Activated CD8-positive, alpha-beta memory T cell treated with anti-CD3 and anti-CD28 coated beads for 1 hour (primary cell): ENCODE results near the gene LRMDA.

ENCODE experiments used
- DNase-seq, 2 donors: peaks; one replicate each; pipeline ENCODE4 v3.0.0-alpha.2; 2020; ENCODE audit warnings: low read depth in 1 of 2; ENCODE audit errors: extremely low read depth in 1 of 2

The LRMDA gene

GRCh38 chr10:76000550-76000949 is 569.1 kb downstream of the LRMDA start:
- DNase-seq: no peak

- DNase-seq: no peak
These were observed 569.6 kb downstream of the LRMDA start for GRCh38 chr10:76001019-76001418.

GRCh38 chr10:76001461-76001860 is 570.0 kb downstream of the LRMDA start:
- no peak for DNase-seq

- no peak for DNase-seq
These were observed 570.9 kb downstream of the LRMDA start for GRCh38 chr10:76002262-76002854.

GRCh38 chr10:76007667-76008181 is 576.3 kb downstream of the LRMDA start:
- DNase-seq: no peak

- no peak for DNase-seq
These were observed 578.1 kb downstream of the LRMDA start for GRCh38 chr10:76009531-76009930.

- no peak for DNase-seq
These were observed 579.3 kb downstream of the LRMDA start for GRCh38 chr10:76010703-76011102.

GRCh38 chr10:76012716-76013327 is 581.4 kb downstream of the LRMDA start:
- DNase-seq: no peak

GRCh38 chr10:76015245-76015644 is 583.8 kb downstream of the LRMDA start:
- no peak for DNase-seq

GRCh38 chr10:76017026-76017732 is 585.8 kb downstream of the LRMDA start:
- no peak for DNase-seq

GRCh38 chr10:76017733-76018433 is 586.5 kb downstream of the LRMDA start:
- no peak for DNase-seq

- no peak for DNase-seq
These were observed 589.2 kb downstream of the LRMDA start for GRCh38 chr10:76020630-76021029.

GRCh38 chr10:76021398-76021797 is 590.0 kb downstream of the LRMDA start:
- DNase-seq: no peak

- no peak for DNase-seq
These were observed 590.9 kb downstream of the LRMDA start for GRCh38 chr10:76022366-76022765.

- no peak for DNase-seq
These were observed 591.6 kb downstream of the LRMDA start for GRCh38 chr10:76023007-76023406.

GRCh38 chr10:76024460-76025123 is 593.2 kb downstream of the LRMDA start:
- no peak for DNase-seq

GRCh38 chr10:76025124-76025477 is 593.7 kb downstream of the LRMDA start:
- DNase-seq: no peak

- no peak for DNase-seq
These were observed 594.9 kb downstream of the LRMDA start for GRCh38 chr10:76026176-76026771.

- DNase-seq: no peak
These were observed 595.5 kb downstream of the LRMDA start for GRCh38 chr10:76026905-76027304.

GRCh38 chr10:76029782-76030181 is 598.4 kb downstream of the LRMDA start:
- no peak for DNase-seq

GRCh38 chr10:76031099-76031498 is 599.7 kb downstream of the LRMDA start:
- no peak for DNase-seq
